Liver (tissue), 9 donors: ENCODE measurements around the gene WSCD2. TPM values are rescaled to one million over a fixed set of nuclear protein-coding genes. Genes with fewer than 3 reads are reported as not detected.

ENCODE experiments used
- DNase-seq: peaks from one replicate; pipeline ENCODE4 v3.0.0-alpha.2; 2017; ENCODE audit warnings: low spot score
- H3K27ac ChIP-seq, 2 donors: one replicate each; pipeline ENCODE4 v1.7.0; 2013; ENCODE audit warnings: inconsistent platforms in 2 of 2, low read length in 2 of 2, control low read depth in 1 of 2, low read depth in 1 of 2, mild to moderate bottlenecking in 1 of 2
- H3K27me3 ChIP-seq, 4 donors: one replicate each; pipeline versions ENCODE4 v1.6.1 to v1.7.0; 2013; ENCODE audit warnings: low read length in 3 of 4, inconsistent platforms in 1 of 4, mild to moderate bottlenecking in 1 of 4, moderate library complexity in 1 of 4; ENCODE audit not compliant: control insufficient read depth in 4 of 4, insufficient read depth in 4 of 4
- H3K36me3 ChIP-seq, 4 donors: one replicate each; pipeline versions ENCODE4 v1.6.1 to v1.7.0; 2013; ENCODE audit warnings: low read length in 3 of 4, mild to moderate bottlenecking in 3 of 4, low read depth in 1 of 4, moderate library complexity in 1 of 4; ENCODE audit not compliant: control insufficient read depth in 4 of 4, insufficient read depth in 3 of 4
- H3K4me1 ChIP-seq, 4 donors: one replicate each; pipeline versions ENCODE4 v1.6.1 to v1.7.0; 2013; ENCODE audit warnings: low read length in 3 of 4, mild to moderate bottlenecking in 3 of 4, moderate library complexity in 1 of 4; ENCODE audit not compliant: control insufficient read depth in 4 of 4, insufficient read depth in 4 of 4
- H3K4me3 ChIP-seq, 3 donors: one replicate each; pipeline versions ENCODE4 v1.6.1 to v1.7.0; 2013; ENCODE audit warnings: low read length in 3 of 3, control low read depth in 1 of 3, low read depth in 1 of 3, mild to moderate bottlenecking in 1 of 3
- H3K9ac ChIP-seq, 2 donors: one replicate each; pipeline ENCODE4 v1.7.0; 2013; ENCODE audit warnings: low read length in 2 of 2, mild to moderate bottlenecking in 2 of 2, moderate library complexity in 2 of 2, control low read depth in 1 of 2, low read depth in 1 of 2
- H3K9me3 ChIP-seq, 4 donors: one replicate each; pipeline versions ENCODE4 v1.6.1 to v1.7.0; 2013; ENCODE audit warnings: low read length in 3 of 4; ENCODE audit not compliant: control insufficient read depth in 4 of 4
- EGR1 ChIP-seq, 2 donors: IDR thresholded peaks; 2 replicates each; pipeline ENCODE4 v1.6.1; 2016 to 2018; ENCODE audit warnings: antibody characterized with exemption in 2 of 2, low read depth in 2 of 2
- FOXA1 ChIP-seq: IDR thresholded peaks from 2 replicates; pipeline ENCODE4 v1.6.1; 2016; ENCODE audit warnings: antibody characterized with exemption
- FOXA2 ChIP-seq: IDR thresholded peaks from 2 replicates; pipeline ENCODE4 v1.6.1; 2016; ENCODE audit warnings: antibody characterized with exemption
- GABPA ChIP-seq, 2 donors: IDR thresholded peaks in 1 of 2; conservative IDR thresholded peaks in 1 of 2; 2 replicates each; pipeline ENCODE4 v1.6.1; 2016; ENCODE audit warnings: antibody characterized with exemption in 2 of 2, mild to moderate bottlenecking in 1 of 2, moderate library complexity in 1 of 2
- HNF4A ChIP-seq, 2 donors: conservative IDR thresholded peaks; 2 replicates each; pipeline ENCODE4 v1.6.1; 2016; ENCODE audit warnings: antibody characterized with exemption in 2 of 2, mild to moderate bottlenecking in 2 of 2
- HNF4G ChIP-seq: IDR thresholded peaks from 2 replicates; pipeline ENCODE4 v1.6.1; 2016; ENCODE audit warnings: antibody characterized with exemption
- JUND ChIP-seq, 2 donors: IDR thresholded peaks; 2 replicates each; pipeline ENCODE4 v1.6.1; 2016; ENCODE audit warnings: antibody characterized with exemption in 2 of 2
- NR2F2 ChIP-seq: IDR thresholded peaks from 2 replicates; pipeline ENCODE4 v1.6.1; 2016; ENCODE audit warnings: antibody characterized with exemption
- RAD21 ChIP-seq, 2 donors: IDR thresholded peaks; 2 replicates each; pipeline ENCODE4 v1.6.1; 2016; ENCODE audit warnings: antibody characterized with exemption in 2 of 2, mild to moderate bottlenecking in 2 of 2
- RXRA ChIP-seq, 2 donors: IDR thresholded peaks; 2 replicates each; pipeline ENCODE4 v1.6.1; 2017 to 2018; ENCODE audit warnings: antibody characterized with exemption in 2 of 2, mild to moderate bottlenecking in 1 of 2
- SP1 ChIP-seq: IDR thresholded peaks from 2 replicates; pipeline ENCODE4 v1.6.1; 2018; ENCODE audit warnings: antibody characterized with exemption, mild to moderate bottlenecking
- TAF1 ChIP-seq: conservative IDR thresholded peaks from 2 replicates; pipeline ENCODE4 v1.6.1; 2016; ENCODE audit warnings: antibody characterized with exemption, mild to moderate bottlenecking
- YY1 ChIP-seq: IDR thresholded peaks from 2 replicates; pipeline ENCODE4 v1.6.1; 2016; ENCODE audit warnings: antibody characterized with exemption, mild to moderate bottlenecking
- WGBS: extraction: QIAGEN DNeasy Blood & Tissue Kit; methylation state at CpG from one replicate; pipeline ENCODE4 v1.1.7; 2013; 5-methylcytosine and 5-hydroxymethylcytosine counted together
- polyA plus RNA-seq, 2 donors: library from polyadenylated mRNA; stranded (reverse) in 1 of 2; unstranded in 1 of 2; fragments of 200-250 nt in 1 of 2; fragments of >200 nt in 1 of 2; fragmentation: Nextera tagmentation in 1 of 2; extraction: Ambion mirVana in 1 of 2; gene quantifications; one replicate each; pipeline versions ENCODE4 v1.2.1 to v1.2.3, GENCODE V29; 2013 to 2015
- total RNA-seq, 2 donors: library from RNA; depleted of rRNA; stranded (reverse); fragments of >200 nt; gene quantifications; one replicate each; pipeline ENCODE4 v1.2.3, GENCODE V29; 2014
- TF ChIP-seq, protein P1 (sequence below): fragments of 150-350 bp; IDR thresholded peaks from 2 replicates; pipeline ENCODE4 v1.5.1; 2017; ENCODE audit warnings: improper control_type of control experiment, low read depth, low read length; ENCODE audit not compliant: missing input control
- TF ChIP-seq, protein P2 (sequence below): IDR thresholded peaks from 2 replicates; pipeline ENCODE4 v1.6.1; 2016; ENCODE audit warnings: antibody characterized with exemption
- TF ChIP-seq, protein P3 (sequence below): IDR thresholded peaks from 2 replicates; pipeline ENCODE4 v1.6.1; 2016; ENCODE audit warnings: antibody characterized with exemption
- TF ChIP-seq, protein P4 (sequence below): IDR thresholded peaks from 2 replicates; pipeline ENCODE4 v1.6.1; 2016; ENCODE audit warnings: antibody characterized with exemption, mild to moderate bottlenecking
- donor health status: healthy.
- donor health status: healthy.
- donor health status: healthy.
- donor health status: healthy.
- donor health status: healthy.

WSCD2 gene
- total and polyA plus RNA-seq, 4 donors: under 0.01 to 0.09 (median 0.05) TPM; not detected in 1

DNA sequence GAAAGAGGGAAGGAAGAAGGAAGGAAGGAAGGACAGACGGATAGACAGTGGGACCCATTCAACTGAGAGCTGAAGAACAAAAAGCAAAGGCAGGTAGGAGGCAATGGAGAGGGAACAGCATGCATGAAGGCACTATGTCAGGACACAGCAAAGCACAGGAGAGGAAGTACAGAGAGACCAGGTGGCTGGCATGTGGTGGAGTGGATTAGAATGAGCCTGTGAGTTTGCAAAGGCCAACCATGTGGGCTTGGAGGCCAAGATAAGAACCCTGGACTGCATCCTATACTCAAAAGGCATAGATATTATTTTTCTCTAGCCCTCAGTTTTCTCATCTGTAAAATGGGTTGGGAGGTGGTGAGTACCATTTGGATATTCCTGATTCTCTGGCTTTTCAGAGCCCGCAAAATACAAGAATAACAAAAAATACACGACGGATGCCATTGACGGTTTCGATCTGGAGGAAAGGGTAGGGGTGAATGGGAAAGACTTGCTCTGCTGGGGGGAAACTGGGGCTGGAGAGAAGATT lies 102.9 kb downstream of the WSCD2 start:
- no peak for TF ChIP-seq FOXA1
- TF ChIP-seq RXRA (IDR thresholded peaks at IDR 0.05): no peak
- no peak for TF ChIP-seq NR2F2
- no peak for TF ChIP-seq YY1
- no peak for TF ChIP-seq EGR1 (IDR thresholded peaks at IDR 0.05; ENCODE audit: low read depth in 2 of 2)
- TF ChIP-seq, protein P1, sequence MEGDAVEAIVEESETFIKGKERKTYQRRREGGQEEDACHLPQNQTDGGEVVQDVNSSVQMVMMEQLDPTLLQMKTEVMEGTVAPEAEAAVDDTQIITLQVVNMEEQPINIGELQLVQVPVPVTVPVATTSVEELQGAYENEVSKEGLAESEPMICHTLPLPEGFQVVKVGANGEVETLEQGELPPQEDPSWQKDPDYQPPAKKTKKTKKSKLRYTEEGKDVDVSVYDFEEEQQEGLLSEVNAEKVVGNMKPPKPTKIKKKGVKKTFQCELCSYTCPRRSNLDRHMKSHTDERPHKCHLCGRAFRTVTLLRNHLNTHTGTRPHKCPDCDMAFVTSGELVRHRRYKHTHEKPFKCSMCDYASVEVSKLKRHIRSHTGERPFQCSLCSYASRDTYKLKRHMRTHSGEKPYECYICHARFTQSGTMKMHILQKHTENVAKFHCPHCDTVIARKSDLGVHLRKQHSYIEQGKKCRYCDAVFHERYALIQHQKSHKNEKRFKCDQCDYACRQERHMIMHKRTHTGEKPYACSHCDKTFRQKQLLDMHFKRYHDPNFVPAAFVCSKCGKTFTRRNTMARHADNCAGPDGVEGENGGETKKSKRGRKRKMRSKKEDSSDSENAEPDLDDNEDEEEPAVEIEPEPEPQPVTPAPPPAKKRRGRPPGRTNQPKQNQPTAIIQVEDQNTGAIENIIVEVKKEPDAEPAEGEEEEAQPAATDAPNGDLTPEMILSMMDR: no peak
- no peak for TF ChIP-seq GABPA (IDR thresholded peaks at IDR 0.05 in 1 of 2, conservative IDR thresholded peaks at IDR 0.05 in 1 of 2)
- TF ChIP-seq SP1: no peak
- no peak overlapping the region for H3K9ac ChIP-seq
- H3K9me3 ChIP-seq: peaks cover 0 to 2% (median under 1%) of the 10 kb centered on the region in 4 donors
- peaks cover 0 to 4% (median 2%) of the 10 kb centered on the region in 4 donors for H3K27me3 ChIP-seq
- H3K4me1 ChIP-seq: no peaks in the 10 kb centered on the region
- no peaks in the 10 kb centered on the region for H3K36me3 ChIP-seq
- 86% methylated on average over 6 of the region's 6 CpGs for WGBS
- H3K27ac ChIP-seq: no peak overlapping the region
- H3K4me3 ChIP-seq: no peak overlapping the region
- no peak for DNase-seq

DNA sequence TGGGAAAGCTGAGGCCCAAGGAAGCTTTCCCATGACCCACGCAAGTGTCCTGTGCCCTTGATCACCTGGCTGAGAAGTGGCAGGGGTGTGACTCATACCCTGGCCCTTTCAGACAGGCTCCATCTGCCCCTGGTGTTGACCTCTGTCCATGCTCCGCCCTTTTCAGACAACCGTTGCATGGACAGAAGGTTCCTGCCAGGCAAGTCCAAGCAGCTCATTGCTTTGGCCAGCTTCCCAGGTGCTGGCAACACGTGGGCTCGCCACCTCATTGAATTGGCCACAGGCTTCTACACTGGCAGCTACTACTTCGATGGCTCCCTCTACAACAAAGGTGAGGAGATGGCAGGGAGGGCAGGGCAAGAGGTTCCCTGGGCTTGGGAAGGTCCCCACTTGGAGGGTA lies 103.5 kb downstream of the WSCD2 start:
- no peak overlapping the region for H3K27ac ChIP-seq
- H3K36me3 ChIP-seq: no peaks in the 10 kb centered on the region
- DNase-seq: no peak
- 48% methylated on average over 6 of the region's 6 CpGs for WGBS
- no peaks in the 10 kb centered on the region for H3K4me1 ChIP-seq
- H3K9me3 ChIP-seq: peaks cover 0 to 7% (median 3%) of the 10 kb centered on the region in 4 donors
- no peak overlapping the region for H3K9ac ChIP-seq
- no peak overlapping the region for H3K4me3 ChIP-seq
- TF ChIP-seq EGR1 (IDR thresholded peaks at IDR 0.05; ENCODE audit: low read depth in 2 of 2) (no peak), HNF4G (no peak), TAF1 (no peak), RAD21 (IDR thresholded peaks at IDR 0.05) (no peak), YY1 (no peak), HNF4A (conservative IDR thresholded peaks at IDR 0.05) (no peak), NR2F2 (no peak), GABPA (IDR thresholded peaks at IDR 0.05 in 1 of 2, conservative IDR thresholded peaks at IDR 0.05 in 1 of 2) (no peak), FOXA2 (no peak), FOXA1 (no peak), JUND (IDR thresholded peaks at IDR 0.05) (no peak), SP1 (no peak)
- TF ChIP-seq, protein P2, sequence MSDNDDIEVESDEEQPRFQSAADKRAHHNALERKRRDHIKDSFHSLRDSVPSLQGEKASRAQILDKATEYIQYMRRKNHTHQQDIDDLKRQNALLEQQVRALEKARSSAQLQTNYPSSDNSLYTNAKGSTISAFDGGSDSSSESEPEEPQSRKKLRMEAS: no peak
- TF ChIP-seq, protein P3, sequence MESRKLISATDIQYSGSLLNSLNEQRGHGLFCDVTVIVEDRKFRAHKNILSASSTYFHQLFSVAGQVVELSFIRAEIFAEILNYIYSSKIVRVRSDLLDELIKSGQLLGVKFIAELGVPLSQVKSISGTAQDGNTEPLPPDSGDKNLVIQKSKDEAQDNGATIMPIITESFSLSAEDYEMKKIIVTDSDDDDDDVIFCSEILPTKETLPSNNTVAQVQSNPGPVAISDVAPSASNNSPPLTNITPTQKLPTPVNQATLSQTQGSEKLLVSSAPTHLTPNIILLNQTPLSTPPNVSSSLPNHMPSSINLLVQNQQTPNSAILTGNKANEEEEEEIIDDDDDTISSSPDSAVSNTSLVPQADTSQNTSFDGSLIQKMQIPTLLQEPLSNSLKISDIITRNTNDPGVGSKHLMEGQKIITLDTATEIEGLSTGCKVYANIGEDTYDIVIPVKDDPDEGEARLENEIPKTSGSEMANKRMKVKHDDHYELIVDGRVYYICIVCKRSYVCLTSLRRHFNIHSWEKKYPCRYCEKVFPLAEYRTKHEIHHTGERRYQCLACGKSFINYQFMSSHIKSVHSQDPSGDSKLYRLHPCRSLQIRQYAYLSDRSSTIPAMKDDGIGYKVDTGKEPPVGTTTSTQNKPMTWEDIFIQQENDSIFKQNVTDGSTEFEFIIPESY: no peak
- TF ChIP-seq, protein P4, sequence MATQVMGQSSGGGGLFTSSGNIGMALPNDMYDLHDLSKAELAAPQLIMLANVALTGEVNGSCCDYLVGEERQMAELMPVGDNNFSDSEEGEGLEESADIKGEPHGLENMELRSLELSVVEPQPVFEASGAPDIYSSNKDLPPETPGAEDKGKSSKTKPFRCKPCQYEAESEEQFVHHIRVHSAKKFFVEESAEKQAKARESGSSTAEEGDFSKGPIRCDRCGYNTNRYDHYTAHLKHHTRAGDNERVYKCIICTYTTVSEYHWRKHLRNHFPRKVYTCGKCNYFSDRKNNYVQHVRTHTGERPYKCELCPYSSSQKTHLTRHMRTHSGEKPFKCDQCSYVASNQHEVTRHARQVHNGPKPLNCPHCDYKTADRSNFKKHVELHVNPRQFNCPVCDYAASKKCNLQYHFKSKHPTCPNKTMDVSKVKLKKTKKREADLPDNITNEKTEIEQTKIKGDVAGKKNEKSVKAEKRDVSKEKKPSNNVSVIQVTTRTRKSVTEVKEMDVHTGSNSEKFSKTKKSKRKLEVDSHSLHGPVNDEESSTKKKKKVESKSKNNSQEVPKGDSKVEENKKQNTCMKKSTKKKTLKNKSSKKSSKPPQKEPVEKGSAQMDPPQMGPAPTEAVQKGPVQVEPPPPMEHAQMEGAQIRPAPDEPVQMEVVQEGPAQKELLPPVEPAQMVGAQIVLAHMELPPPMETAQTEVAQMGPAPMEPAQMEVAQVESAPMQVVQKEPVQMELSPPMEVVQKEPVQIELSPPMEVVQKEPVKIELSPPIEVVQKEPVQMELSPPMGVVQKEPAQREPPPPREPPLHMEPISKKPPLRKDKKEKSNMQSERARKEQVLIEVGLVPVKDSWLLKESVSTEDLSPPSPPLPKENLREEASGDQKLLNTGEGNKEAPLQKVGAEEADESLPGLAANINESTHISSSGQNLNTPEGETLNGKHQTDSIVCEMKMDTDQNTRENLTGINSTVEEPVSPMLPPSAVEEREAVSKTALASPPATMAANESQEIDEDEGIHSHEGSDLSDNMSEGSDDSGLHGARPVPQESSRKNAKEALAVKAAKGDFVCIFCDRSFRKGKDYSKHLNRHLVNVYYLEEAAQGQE: no peak
- TF ChIP-seq, protein P1: no peak
- peaks cover 0 to 4% (median 2%) of the 10 kb centered on the region in 4 donors for H3K27me3 ChIP-seq
